Stomach (tissue), 9 donors: ENCODE results near the gene TP53RK. TPM values are rescaled to one million over a fixed set of nuclear protein-coding genes. Genes with fewer than 3 reads are reported as not detected.
A peak's percentile ranks its signal among the peaks of the same experiment; 100 is the strongest.

Experiments
- DNase-seq, 2 donors: peaks; one replicate each; pipeline versions ENCODE4 v3.0.0 to v3.0.0-alpha.2; 2013 to 2019
- H3K27ac ChIP-seq, 5 donors: fragments of 200-600 bp in 4 of 5; sonication (generic) in 4 of 5; one replicate each; pipeline ENCODE4 v1.5.1; 2013 to 2019; ENCODE audit warnings: mild to moderate bottlenecking in 1 of 5, moderate library complexity in 1 of 5
- H3K27me3 ChIP-seq, 3 donors: fragments of 200-600 bp; sonication (generic); one replicate each; pipeline ENCODE4 v1.5.1; 2017 to 2019; ENCODE audit warnings: mixed run types in 1 of 3
- H3K36me3 ChIP-seq, 4 donors: fragments of 200-600 bp; sonication (generic); 1 replicate in 3 of 4; 2 replicates in 1 of 4; pipeline ENCODE4 v1.5.1; 2016 to 2019
- H3K4me1 ChIP-seq, 4 donors: fragments of 200-600 bp; sonication (generic); one replicate each; pipeline ENCODE4 v1.5.1; 2016 to 2019
- H3K4me3 ChIP-seq, 4 donors: fragments of 200-600 bp; sonication (generic) in 3 of 4; one replicate each; pipeline ENCODE4 v1.5.1; 2016 to 2019; ENCODE audit warnings: mild to moderate bottlenecking in 1 of 4
- H3K9me3 ChIP-seq, 4 donors: fragments of 200-600 bp; sonication (generic); one replicate each; pipeline ENCODE4 v1.5.1; 2016 to 2019
- EP300 ChIP-seq: sonication (generic); formaldehyde crosslinking; IDR thresholded peaks from one replicate; pipeline ENCODE4 v1.6.1; 2017; ENCODE audit warnings: antibody characterized with exemption
- POLR2A ChIP-seq, 4 donors: fragments of 450-650 bp; IDR thresholded peaks; one replicate each; pipeline ENCODE4 v1.6.1; 2016; ENCODE audit warnings: antibody characterized with exemption in 4 of 4, control low read depth in 2 of 4, mild to moderate bottlenecking in 1 of 4, moderate library complexity in 1 of 4
- POLR2AphosphoS5 ChIP-seq, 3 donors: sonication (generic); formaldehyde crosslinking; IDR thresholded peaks; one replicate each; pipeline ENCODE4 v1.6.1; 2016; ENCODE audit warnings: antibody characterized with exemption in 3 of 3
- WGBS, 5 donors: extraction: QIAGEN DNeasy Blood & Tissue Kit in 3 of 5; methylation state at CpG; one replicate each; pipeline versions ENCODE4 v1.1.5 to v1.1.7; 2013 to 2018; 5-methylcytosine and 5-hydroxymethylcytosine counted together
- intact Hi-C: fragments of 100-400 bp; cut with DNase I; formaldehyde crosslinking; loops from one replicate; pipeline ENCODE4 v1.15.1; 2023; ENCODE audit warnings: low total_unique reads
- polyA plus RNA-seq, 3 donors: library from polyadenylated mRNA; stranded (reverse); fragments of 200-250 nt; gene quantifications; one replicate each; pipeline ENCODE4 v1.2.3, GENCODE V29; 2013
- total RNA-seq, 5 donors: library from RNA; depleted of rRNA; stranded (reverse); fragments of >200 nt; gene quantifications; one replicate each; pipeline versions ENCODE4 v1.1.0 to v1.2.3, GENCODE V29; 2014 to 2016
- TF ChIP-seq, protein P1 (sequence below), 7 experiments: fragments of 450-650 bp in 4 of 7; fragments of 200-600 bp in 3 of 7; sonication (generic) in 3 of 7; IDR thresholded peaks; one replicate each; pipeline ENCODE4 v1.5.1; 2016 to 2019; ENCODE audit warnings: antibody characterized with exemption in 7 of 7, control low read depth in 2 of 7, mild to moderate bottlenecking in 1 of 7
- donor health status: healthy with polysubstance abuse.
- donor health status: Bipolar disorder and iron deficiency.
- donor health status: healthy.

Gene TP53RK
- total and polyA plus RNA-seq, 8 donors = 1.8 to 64.3 (median 12.9) TPM

- intact Hi-C loops = no loop called here
- Histone ChIP-seq H3K27me3 (peaks cover 0 to 12% (median 0%) of the 10 kb centered on the region in 3 donors), H3K9me3 (no peaks in the 10 kb centered on the region), H3K27ac (no peak overlapping the region), H3K4me1 (no peaks in the 10 kb centered on the region), H3K4me3 (no peak overlapping the region), H3K36me3 (no peaks in the 10 kb centered on the region)
- no peak for DNase-seq
- TF ChIP-seq EP300 (no peak), POLR2AphosphoS5 (IDR thresholded peaks at IDR 0.05) (no peak), POLR2A (IDR thresholded peaks at IDR 0.05) (no peak)
- TF ChIP-seq, protein P1, sequence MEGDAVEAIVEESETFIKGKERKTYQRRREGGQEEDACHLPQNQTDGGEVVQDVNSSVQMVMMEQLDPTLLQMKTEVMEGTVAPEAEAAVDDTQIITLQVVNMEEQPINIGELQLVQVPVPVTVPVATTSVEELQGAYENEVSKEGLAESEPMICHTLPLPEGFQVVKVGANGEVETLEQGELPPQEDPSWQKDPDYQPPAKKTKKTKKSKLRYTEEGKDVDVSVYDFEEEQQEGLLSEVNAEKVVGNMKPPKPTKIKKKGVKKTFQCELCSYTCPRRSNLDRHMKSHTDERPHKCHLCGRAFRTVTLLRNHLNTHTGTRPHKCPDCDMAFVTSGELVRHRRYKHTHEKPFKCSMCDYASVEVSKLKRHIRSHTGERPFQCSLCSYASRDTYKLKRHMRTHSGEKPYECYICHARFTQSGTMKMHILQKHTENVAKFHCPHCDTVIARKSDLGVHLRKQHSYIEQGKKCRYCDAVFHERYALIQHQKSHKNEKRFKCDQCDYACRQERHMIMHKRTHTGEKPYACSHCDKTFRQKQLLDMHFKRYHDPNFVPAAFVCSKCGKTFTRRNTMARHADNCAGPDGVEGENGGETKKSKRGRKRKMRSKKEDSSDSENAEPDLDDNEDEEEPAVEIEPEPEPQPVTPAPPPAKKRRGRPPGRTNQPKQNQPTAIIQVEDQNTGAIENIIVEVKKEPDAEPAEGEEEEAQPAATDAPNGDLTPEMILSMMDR (IDR thresholded peaks at IDR 0.05) = no peak
Observed at GRCh38 chr20:46641424-46641823, 47.8 kb downstream of the TP53RK start.

GRCh38 chr20:46640536-46641311, 48.5 kb downstream of the TP53RK start:
- H3K4me1 ChIP-seq = no peaks in the 10 kb centered on the region
- DNase-seq = peak in 1 of 2 donors; percentile 66
- H3K4me3 ChIP-seq = no peak overlapping the region
- 38 to 57% (median 44%) methylated on average over 12 to 14 of the region's 14 CpGs for WGBS, 5 donors
- H3K27me3 ChIP-seq = peaks cover 0 to 12% (median 0%) of the 10 kb centered on the region in 3 donors
- H3K27ac ChIP-seq = no peak overlapping the region
- TF ChIP-seq POLR2AphosphoS5 (IDR thresholded peaks at IDR 0.05) (peak in 1 of 3 donors; percentile 20), POLR2A (IDR thresholded peaks at IDR 0.05) (no peak)
- no peaks in the 10 kb centered on the region for H3K9me3 ChIP-seq
- intact Hi-C loops = no loop called here
- no peaks in the 10 kb centered on the region for H3K36me3 ChIP-seq

DNA sequence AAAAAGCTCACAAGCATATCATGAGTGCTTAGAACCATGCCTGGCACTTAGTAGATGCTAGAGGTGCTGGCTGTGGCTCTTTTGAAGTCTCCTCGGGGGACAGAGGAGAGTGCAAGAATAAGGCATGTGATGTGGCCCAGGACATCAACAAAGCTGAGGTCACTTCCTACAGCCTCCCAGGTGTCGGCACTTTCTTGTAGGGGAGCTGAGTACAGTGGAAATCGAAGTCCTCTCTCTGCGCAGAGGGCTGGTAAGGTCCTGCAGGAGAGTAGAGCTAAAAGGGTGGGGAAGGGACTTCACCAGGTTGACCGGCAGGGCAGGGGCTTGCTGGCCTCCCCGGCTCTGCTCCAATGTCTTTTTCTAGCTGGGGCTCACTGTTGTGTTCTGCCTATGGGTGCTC, 49.2 kb downstream of the TP53RK start:
- DNase-seq = no peak
- 78 to 89% (median 86%) methylated on average over 6 of the region's 6 CpGs for WGBS, 5 donors
- H3K27me3 ChIP-seq = peaks cover 0 to 12% (median 0%) of the 10 kb centered on the region in 3 donors
- no peak overlapping the region for H3K27ac ChIP-seq
- no peak overlapping the region for H3K4me3 ChIP-seq
- no peaks in the 10 kb centered on the region for H3K9me3 ChIP-seq
- no peaks in the 10 kb centered on the region for H3K36me3 ChIP-seq
- intact Hi-C loops = no loop called here
- H3K4me1 ChIP-seq = no peaks in the 10 kb centered on the region
- TF ChIP-seq POLR2AphosphoS5 (IDR thresholded peaks at IDR 0.05) = no peak
- TF ChIP-seq, protein P1 (IDR thresholded peaks at IDR 0.05) = no peak
- TF ChIP-seq EP300 = no peak
- no peak for TF ChIP-seq POLR2A (IDR thresholded peaks at IDR 0.05)

DNA sequence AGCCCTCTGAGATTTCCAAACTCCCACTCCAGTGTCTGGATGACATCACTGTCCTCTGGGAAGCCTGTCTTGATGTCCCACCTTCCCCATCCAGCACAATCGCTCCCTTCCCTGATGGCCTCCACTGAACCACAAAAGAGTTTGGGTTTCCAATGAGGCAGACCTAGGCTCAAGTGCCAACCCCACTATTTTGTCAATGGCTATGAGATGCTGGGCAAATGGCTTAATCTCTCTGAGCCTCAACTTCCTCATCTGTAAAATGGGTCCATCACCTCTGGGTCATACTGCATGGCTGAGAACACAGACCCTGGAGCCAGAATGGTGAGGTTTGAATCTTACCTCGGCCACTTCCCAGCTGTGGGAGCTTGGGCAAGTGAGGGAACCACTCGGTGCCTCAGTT, 49.7 kb downstream of the TP53RK start:
- no peaks in the 10 kb centered on the region for H3K9me3 ChIP-seq
- H3K27ac ChIP-seq = no peak overlapping the region
- no peak overlapping the region for H3K4me3 ChIP-seq
- no peak for TF ChIP-seq POLR2AphosphoS5 (IDR thresholded peaks at IDR 0.05)
- TF ChIP-seq EP300 = no peak
- no peak for TF ChIP-seq POLR2A (IDR thresholded peaks at IDR 0.05)
- TF ChIP-seq, protein P1 (IDR thresholded peaks at IDR 0.05) = no peak
- WGBS, 5 donors = 93 to 100% (median 95%) methylated on average over 3 of the region's 3 CpGs
- no peaks in the 10 kb centered on the region for H3K36me3 ChIP-seq
- intact Hi-C loops = no loop called here
- no peaks in the 10 kb centered on the region for H3K4me1 ChIP-seq
- peaks cover 0 to 12% (median 0%) of the 10 kb centered on the region in 3 donors for H3K27me3 ChIP-seq
- no peak for DNase-seq

DNA sequence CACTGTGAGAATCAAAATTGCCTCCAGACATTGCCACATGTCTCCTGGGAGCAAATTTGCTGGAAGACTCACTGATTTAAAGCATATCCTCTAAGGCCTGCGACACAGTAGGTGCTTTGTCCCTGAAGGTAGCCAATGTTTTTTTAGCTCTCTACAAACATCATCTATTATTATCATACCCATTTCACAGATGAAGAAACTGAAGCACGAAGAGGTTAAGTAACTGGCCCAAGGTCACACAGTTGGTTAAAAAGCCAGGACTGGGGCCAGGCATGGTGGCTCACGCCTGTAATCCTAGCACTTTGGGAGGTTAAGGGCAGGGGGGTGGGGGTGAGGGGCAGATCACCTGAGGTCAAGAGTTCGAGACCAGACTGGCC, 50.4 kb downstream of the TP53RK start:
- WGBS, 5 donors = 92 to 96% (median 95%) methylated on average over 4 of the region's 4 CpGs
- no peak for DNase-seq
- Histone ChIP-seq H3K9me3 (no peaks in the 10 kb centered on the region), H3K4me1 (no peaks in the 10 kb centered on the region), H3K27me3 (peaks cover 0 to 12% (median 0%) of the 10 kb centered on the region in 3 donors), H3K27ac (no peak overlapping the region), H3K4me3 (no peak overlapping the region), H3K36me3 (no peaks in the 10 kb centered on the region)
- TF ChIP-seq POLR2AphosphoS5 (IDR thresholded peaks at IDR 0.05) (no peak), POLR2A (IDR thresholded peaks at IDR 0.05) (no peak), EP300 (no peak)
- TF ChIP-seq, protein P1 (IDR thresholded peaks at IDR 0.05) = no peak
- intact Hi-C loops = no loop called here
